ENCODE measurements around the gene VSIR. TPM values are rescaled to one million over a fixed set of nuclear protein-coding genes. Genes with fewer than 3 reads are reported as not detected.

VSIR gene
- total RNA-seq, 1 donor from 2014 or later, result 2.9 TPM

GRCh38 chr10:71761105-71761511 is 12.2 kb downstream of the VSIR start:
- H3K4me1 Mint-ChIP-seq (ENCODE audit: low read depth, unreplicated experiment), result peaks cover 3% of the 10 kb centered on the region
- TF ChIP-seq, protein P1, sequence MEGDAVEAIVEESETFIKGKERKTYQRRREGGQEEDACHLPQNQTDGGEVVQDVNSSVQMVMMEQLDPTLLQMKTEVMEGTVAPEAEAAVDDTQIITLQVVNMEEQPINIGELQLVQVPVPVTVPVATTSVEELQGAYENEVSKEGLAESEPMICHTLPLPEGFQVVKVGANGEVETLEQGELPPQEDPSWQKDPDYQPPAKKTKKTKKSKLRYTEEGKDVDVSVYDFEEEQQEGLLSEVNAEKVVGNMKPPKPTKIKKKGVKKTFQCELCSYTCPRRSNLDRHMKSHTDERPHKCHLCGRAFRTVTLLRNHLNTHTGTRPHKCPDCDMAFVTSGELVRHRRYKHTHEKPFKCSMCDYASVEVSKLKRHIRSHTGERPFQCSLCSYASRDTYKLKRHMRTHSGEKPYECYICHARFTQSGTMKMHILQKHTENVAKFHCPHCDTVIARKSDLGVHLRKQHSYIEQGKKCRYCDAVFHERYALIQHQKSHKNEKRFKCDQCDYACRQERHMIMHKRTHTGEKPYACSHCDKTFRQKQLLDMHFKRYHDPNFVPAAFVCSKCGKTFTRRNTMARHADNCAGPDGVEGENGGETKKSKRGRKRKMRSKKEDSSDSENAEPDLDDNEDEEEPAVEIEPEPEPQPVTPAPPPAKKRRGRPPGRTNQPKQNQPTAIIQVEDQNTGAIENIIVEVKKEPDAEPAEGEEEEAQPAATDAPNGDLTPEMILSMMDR (IDR thresholded peaks at IDR 0.05; ENCODE audit: insufficient read depth, low read depth, low read length), result no peak
- no peak for TF ChIP-seq EZH2 (IDR thresholded peaks at IDR 0.05; ENCODE audit: insufficient read depth, low read length)
- no peak for FAIRE-seq

GRCh38 chr10:71757399-71757922 is 15.9 kb downstream of the VSIR start:
- H3K27ac Mint-ChIP-seq (ENCODE audit: unreplicated experiment), result no peak overlapping the region
- no peak overlapping the region for H3K4me3 Mint-ChIP-seq (ENCODE audit: unreplicated experiment)
- no peak for DNase-seq (ENCODE audit: low read depth)

More at GRCh38 chr10:71761105-71761511, 12.2 kb downstream of the VSIR start:
- Histone ChIP-seq H3K27ac (ENCODE audit: low read depth, low read length) (no peak overlapping the region), H4K20me1 (ENCODE audit: insufficient read depth, low read length) (no peaks in the 10 kb centered on the region), H3K9me3 (ENCODE audit: insufficient read depth, low read depth, low read length) (no peaks in the 10 kb centered on the region), H3K9ac (ENCODE audit: low read length) (no peak overlapping the region), H3K27me3 (ENCODE audit: insufficient read depth, low read length) (peaks cover 6% of the 10 kb centered on the region), H3K36me3 (ENCODE audit: insufficient read depth, low read length) (no peaks in the 10 kb centered on the region), H3K79me2 (ENCODE audit: insufficient read depth, low read length) (no peaks in the 10 kb centered on the region), H3K4me3 (ENCODE audit: insufficient read depth, low read depth, low read length) (no peak overlapping the region), H3K4me2 (ENCODE audit: low read length) (no peak overlapping the region), H3K4me1 (ENCODE audit: insufficient read depth, low read length) (peaks cover 17% of the 10 kb centered on the region), H2AFZ (ENCODE audit: low read depth, low read length) (no peak overlapping the region)
- H3K27ac Mint-ChIP-seq (ENCODE audit: unreplicated experiment), result no peak overlapping the region
- H3K4me3 Mint-ChIP-seq (ENCODE audit: unreplicated experiment), result no peak overlapping the region
- peaks cover 4% of the 10 kb centered on the region for H3K9me3 Mint-ChIP-seq (ENCODE audit: unreplicated experiment)
- DNase-seq (ENCODE audit: low read depth), result no peak
- H3K27me3 Mint-ChIP-seq (ENCODE audit: low read depth, unreplicated experiment), result peaks cover 38% of the 10 kb centered on the region
- no peaks in the 10 kb centered on the region for H3K36me3 Mint-ChIP-seq (ENCODE audit: low read depth, unreplicated experiment)

More at GRCh38 chr10:71757399-71757922, 15.9 kb downstream of the VSIR start:
- Histone ChIP-seq H3K4me3 (ENCODE audit: insufficient read depth, low read depth, low read length) (no peak overlapping the region), H3K36me3 (ENCODE audit: insufficient read depth, low read length) (no peaks in the 10 kb centered on the region), H3K4me2 (ENCODE audit: low read length) (no peak overlapping the region), H3K9ac (ENCODE audit: low read length) (no peak overlapping the region), H3K9me3 (ENCODE audit: insufficient read depth, low read depth, low read length) (no peaks in the 10 kb centered on the region), H3K79me2 (ENCODE audit: insufficient read depth, low read length) (no peaks in the 10 kb centered on the region), H2AFZ (ENCODE audit: low read depth, low read length) (no peak overlapping the region), H4K20me1 (ENCODE audit: insufficient read depth, low read length) (no peaks in the 10 kb centered on the region), H3K4me1 (ENCODE audit: insufficient read depth, low read length) (peaks cover 3% of the 10 kb centered on the region), H3K27ac (ENCODE audit: low read depth, low read length) (no peak overlapping the region), H3K27me3 (ENCODE audit: insufficient read depth, low read length) (peaks cover 16% of the 10 kb centered on the region)
- H3K4me1 Mint-ChIP-seq (ENCODE audit: low read depth, unreplicated experiment), result peaks cover 4% of the 10 kb centered on the region
- no peak for FAIRE-seq
- peaks cover 5% of the 10 kb centered on the region for H3K9me3 Mint-ChIP-seq (ENCODE audit: unreplicated experiment)
- peaks cover 46% of the 10 kb centered on the region for H3K27me3 Mint-ChIP-seq (ENCODE audit: low read depth, unreplicated experiment)
- H3K36me3 Mint-ChIP-seq (ENCODE audit: low read depth, unreplicated experiment), result no peaks in the 10 kb centered on the region
- TF ChIP-seq EZH2 (IDR thresholded peaks at IDR 0.05; ENCODE audit: insufficient read depth, low read length), result no peak
- TF ChIP-seq, protein P1 (IDR thresholded peaks at IDR 0.05; ENCODE audit: insufficient read depth, low read depth, low read length), result no peak

Measured in astrocyte (in vitro differentiated cells and primary cell).